ENCODE data around the gene LCN9. TPM values are rescaled to one million over a fixed set of nuclear protein-coding genes. Genes with fewer than 3 reads are reported as not detected.

The LCN9 gene
- total RNA-seq, 1 experiment from 2014 or later, result not detected

Other genes with a start within 250 kb of the LCN9 start
- gene PPP1R26, start 183.5 kb upstream of the LCN9 start, total RNA-seq (2014; rRNA removed; shearing (Covaris generic)), result 9.6 and 17.1 TPM in 2 replicates
- 34.2 and 36.9 TPM in 2 replicates for gene MRPS2, start 162.6 kb upstream of the LCN9 start, total RNA-seq (2014; rRNA removed; shearing (Covaris generic))
- gene LCN1, start 141.9 kb upstream of the LCN9 start, total RNA-seq (2014; rRNA removed; shearing (Covaris generic)), result not detected in 2 replicates
- not detected in 2 replicates for gene OBP2A, start 117.2 kb upstream of the LCN9 start, total RNA-seq (2014; rRNA removed; shearing (Covaris generic))
- not detected in 2 replicates for gene PAEP, start 101.6 kb upstream of the LCN9 start, total RNA-seq (2014; rRNA removed; shearing (Covaris generic))
- gene GLT6D1, start 23.8 kb upstream of the LCN9 start, total RNA-seq (2014; rRNA removed; shearing (Covaris generic)), result not detected in 2 replicates
- gene SOHLH1, start 36.2 kb downstream of the LCN9 start, total RNA-seq (2014; rRNA removed; shearing (Covaris generic)), result not detected in 2 replicates
- gene KCNT1, start 38.9 kb downstream of the LCN9 start, total RNA-seq (2014; rRNA removed; shearing (Covaris generic)), result not detected in 2 replicates
- 17.2 and 21.5 TPM in 2 replicates for gene CAMSAP1, start 244.2 kb downstream of the LCN9 start, total RNA-seq (2014; rRNA removed; shearing (Covaris generic))

All from M059J (cell line).